DOHH2 (cell line): ENCODE measurements around the gene CCDC171.
A peak's percentile ranks its signal among the peaks of the same experiment; 100 is the strongest.

Experiments
- H3F3A ChIP-seq: fragments of 200-600 bp; sonication (generic), shearing (Covaris generic); 2 replicates; pipeline ENCODE4 v1.6.0; 2016; ENCODE audit warnings: antibody characterized with exemption, mild to moderate bottlenecking; ENCODE audit not compliant: control insufficient read depth, insufficient read depth
- H3K27ac ChIP-seq: fragments of 200-600 bp; sonication (generic); 2 replicates; pipeline ENCODE4 v1.5.1; 2014; ENCODE audit warnings: low read depth, mild to moderate bottlenecking, low read length, moderate library complexity
- H3K27me3 ChIP-seq: fragments of 200-600 bp; sonication (generic); 2 replicates; pipeline ENCODE4 v1.6.1; 2014; ENCODE audit warnings: mild to moderate bottlenecking, low read length, mixed read lengths; ENCODE audit not compliant: control insufficient read depth
- H3K36me3 ChIP-seq: fragments of 200-600 bp; sonication (generic); 2 replicates; pipeline ENCODE4 v1.6.1; 2014; ENCODE audit warnings: mild to moderate bottlenecking, low read length, moderate library complexity, mixed read lengths; ENCODE audit not compliant: control insufficient read depth
- H3K4me1 ChIP-seq: fragments of 200-600 bp; sonication (generic); 2 replicates; pipeline ENCODE4 v1.6.1; 2014; ENCODE audit warnings: mild to moderate bottlenecking, low read length, mixed read lengths; ENCODE audit not compliant: control insufficient read depth
- H3K4me2 ChIP-seq: fragments of 200-600 bp; sonication (generic); 2 replicates; pipeline ENCODE4 v1.6.0; 2014; ENCODE audit warnings: mild to moderate bottlenecking, low read length, moderate library complexity
- H3K4me3 ChIP-seq: fragments of 200-600 bp; sonication (generic); 2 replicates; pipeline ENCODE4 v1.5.1; 2014; ENCODE audit warnings: mild to moderate bottlenecking, low read length, mixed read lengths
- H3K79me2 ChIP-seq: fragments of 200-600 bp; sonication (generic); 2 replicates; pipeline ENCODE4 v1.6.1; 2014; ENCODE audit warnings: mild to moderate bottlenecking, low read length, mixed read lengths; ENCODE audit not compliant: control insufficient read depth
- H3K9me2 ChIP-seq: fragments of 200-600 bp; sonication (generic); replicated peaks from 2 replicates; pipeline ENCODE4 v1.6.1; 2014; ENCODE audit warnings: mild to moderate bottlenecking, low read length, mixed read lengths; ENCODE audit not compliant: control insufficient read depth
- H3K9me3 ChIP-seq: fragments of 200-600 bp; sonication (generic); 2 replicates; pipeline ENCODE4 v1.6.1; 2014; ENCODE audit warnings: antibody characterized with exemption, low read length, mixed read lengths; ENCODE audit not compliant: control insufficient read depth, insufficient read depth
- H4K20me1 ChIP-seq: fragments of 200-600 bp; sonication (generic); 2 replicates; pipeline ENCODE4 v1.6.0; 2014; ENCODE audit warnings: low read depth, mild to moderate bottlenecking, antibody characterized with exemption, low read length, moderate library complexity; ENCODE audit not compliant: control insufficient read depth, insufficient read depth
- CTCF ChIP-seq: fragments of 200-600 bp; sonication (generic); IDR thresholded peaks from one replicate; pipeline ENCODE4 v1.5.1; 2014; ENCODE audit warnings: antibody characterized with exemption, mild to moderate bottlenecking, low read depth, low read length; ENCODE audit not compliant: poor library complexity, severe bottlenecking
- EZH2phosphoT487 ChIP-seq: fragments of 200-600 bp; sonication (generic); IDR thresholded peaks from 2 replicates; pipeline ENCODE4 v1.6.1; 2017; ENCODE audit warnings: borderline replicate concordance, mild to moderate bottlenecking, antibody characterized with exemption, low read length, moderate library complexity, mixed read lengths

CCDC171 gene

GRCh38 chr9:15510789-15511575, 41.9 kb upstream of the CCDC171 start, which contains the start of gene PSIP1:
Gene PSIP1, minus strand, starts transcription at chr9:15510970. Its CDS starts 782 bp downstream, at chr9:15510188.
- Histone ChIP-seq H3K4me2 (peak within 1 kb of the TSS; percentile 77), H3K9me2 (no peaks in the 10 kb centered on the region), H3K79me2 (peaks cover 48% of the 10 kb centered on the region), H3K4me1 (peaks cover 59% of the 10 kb centered on the region), H3K4me3 (peak within 1 kb of the TSS; percentile 78), H3K27ac (peak within 1 kb of the TSS; percentile 82), H4K20me1 (peaks cover 20% of the 10 kb centered on the region), H3F3A (peaks cover 15% of the 10 kb centered on the region), H3K9me3 (no peaks in the 10 kb centered on the region), H3K36me3 (peaks cover 45% of the 10 kb centered on the region), H3K27me3 (no peaks in the 10 kb centered on the region)
- TF ChIP-seq EZH2phosphoT487 (no peak), CTCF (no peak)

DNA sequence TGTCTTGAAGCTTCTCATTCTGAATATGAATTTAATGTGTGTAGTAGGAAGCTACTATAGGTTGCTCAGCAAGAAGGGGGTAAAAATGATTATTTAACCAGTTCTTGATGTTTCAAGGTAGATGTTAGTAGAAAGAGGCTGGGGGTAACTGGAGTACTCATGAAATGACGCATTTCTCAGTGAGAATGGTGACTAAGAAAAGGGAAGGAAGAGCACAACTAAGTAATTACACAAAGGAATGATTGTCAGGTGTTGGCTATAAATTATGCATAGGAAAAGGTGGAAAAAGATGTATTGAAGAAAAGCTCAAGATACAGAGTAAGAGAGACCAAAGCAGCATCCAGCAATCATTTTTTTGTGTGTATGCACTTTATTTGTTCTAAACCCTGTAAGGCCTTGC, 40.6 kb upstream of the CCDC171 start:
- H3K9me3 ChIP-seq, result no peaks in the 10 kb centered on the region
- H3K36me3 ChIP-seq, result peaks cover 33% of the 10 kb centered on the region
- peaks cover 20% of the 10 kb centered on the region for H4K20me1 ChIP-seq
- H3K4me1 ChIP-seq, result peaks cover 47% of the 10 kb centered on the region
- H3F3A ChIP-seq, result peaks cover 15% of the 10 kb centered on the region
- no peaks in the 10 kb centered on the region for H3K27me3 ChIP-seq
- H3K4me3 ChIP-seq, result peak overlapping the region; percentile 78
- peak overlapping the region; percentile 82 for H3K27ac ChIP-seq
- no peaks in the 10 kb centered on the region for H3K9me2 ChIP-seq
- peaks cover 35% of the 10 kb centered on the region for H3K79me2 ChIP-seq
- peak overlapping the region; percentile 77 for H3K4me2 ChIP-seq
- TF ChIP-seq EZH2phosphoT487, result no peak
- TF ChIP-seq CTCF, result no peak

- Histone ChIP-seq H4K20me1 (peaks cover 16% of the 10 kb centered on the region), H3K36me3 (peaks cover 26% of the 10 kb centered on the region), H3K27ac (peak overlapping the region; percentile 82), H3K4me3 (no peak overlapping the region), H3K9me2 (no peaks in the 10 kb centered on the region), H3K4me2 (peak overlapping the region; percentile 77), H3K9me3 (no peaks in the 10 kb centered on the region), H3K27me3 (no peaks in the 10 kb centered on the region), H3K79me2 (peaks cover 29% of the 10 kb centered on the region), H3F3A (peaks cover 15% of the 10 kb centered on the region), H3K4me1 (peaks cover 43% of the 10 kb centered on the region)
- TF ChIP-seq EZH2phosphoT487 (no peak), CTCF (no peak)
Measured at GRCh38 chr9:15512889-15513288, 40.0 kb upstream of the CCDC171 start.
